Femur (tissue), 1 donor: Measurements from ENCODE around the gene AUP1.
A peak's percentile ranks its signal among the peaks of the same experiment; 100 is the strongest.
"Not testable (repeated sequence)": the region's sequence is repeated elsewhere in the genome, so short reads cannot be mapped to it uniquely, and the experiment has no call there.

Source experiments
- DNase-seq: peaks from one replicate; pipeline ENCODE4 v3.0.0-alpha.2; 2017

The AUP1 gene

GRCh38 chr2:74529357-74530238, at the start of gene AUP1, which contains the start of gene HTRA2:
Gene AUP1 (minus strand): TSS chr2:74529706. CDS start chr2:74529629, 77 bp downstream.
Gene HTRA2 (plus strand): TSS chr2:74529933. CDS start chr2:74530007, 74 bp downstream.
- DNase-seq = peak; percentile 99

GRCh38 chr2:74578408-74578807, 48.9 kb upstream of the AUP1 start:
- no peak for DNase-seq

- DNase-seq = no peak
These were observed 47.9 kb upstream of the AUP1 start for GRCh38 chr2:74577448-74577847.

- peak; percentile 69 for DNase-seq
These were observed 47.3 kb upstream of the AUP1 start for GRCh38 chr2:74576863-74577229.

GRCh38 chr2:74576211-74576862, 46.8 kb upstream of the AUP1 start:
- DNase-seq = no peak

GRCh38 chr2:74575320-74575719, 45.8 kb upstream of the AUP1 start:
- DNase-seq = no peak

- no peak for DNase-seq
These were observed 44.4 kb upstream of the AUP1 start for GRCh38 chr2:74573747-74574562.

GRCh38 chr2:74572178-74572925, 42.8 kb upstream of the AUP1 start:
- no peak for DNase-seq

- DNase-seq = no peak
These were observed 41.6 kb upstream of the AUP1 start for GRCh38 chr2:74571058-74571457.

- no peak for DNase-seq
These were observed 40.2 kb upstream of the AUP1 start for GRCh38 chr2:74569686-74570085.

- DNase-seq = no peak
These were observed 38.4 kb upstream of the AUP1 start for GRCh38 chr2:74567881-74568280.

- DNase-seq = peak; percentile 54
These were observed 37.2 kb upstream of the AUP1 start for GRCh38 chr2:74566754-74567085.

- no peak for DNase-seq
These were observed 36.7 kb upstream of the AUP1 start for GRCh38 chr2:74566076-74566753.

- no peak for DNase-seq
These were observed 34.7 kb upstream of the AUP1 start for GRCh38 chr2:74564222-74564621.

GRCh38 chr2:74562126-74562775, 32.7 kb upstream of the AUP1 start:
- DNase-seq = no peak

- DNase-seq = not testable (repeated sequence)
These were observed 31.5 kb upstream of the AUP1 start for GRCh38 chr2:74561022-74561421.

GRCh38 chr2:74560591-74560990, 31.1 kb upstream of the AUP1 start:
- peak; percentile 58 for DNase-seq

GRCh38 chr2:74559912-74560311, 30.4 kb upstream of the AUP1 start:
- no peak for DNase-seq

GRCh38 chr2:74558284-74559230, 29.1 kb upstream of the AUP1 start:
- no peak for DNase-seq

GRCh38 chr2:74556831-74557370, 27.4 kb upstream of the AUP1 start:
- DNase-seq = no peak
